PC-3 (cell line): Measurements from ENCODE around the gene LY6G6F.

Source experiments
- CTCF ChIP-seq: fragments of 300-600 bp; sonication (generic); conservative IDR thresholded peaks from 2 replicates; pipeline ENCODE4 v1.5.1; 2017; ENCODE audit warnings: antibody characterized with exemption, low read depth, mild to moderate bottlenecking, low read length
- EZH2 ChIP-seq: fragments of 300-600 bp; sonication (generic); IDR thresholded peaks from one replicate; pipeline ENCODE4 v1.6.1; 2017; ENCODE audit warnings: antibody characterized with exemption, mild to moderate bottlenecking, low read length; ENCODE audit not compliant: unreplicated experiment
- EZH2phosphoT487 ChIP-seq: fragments of 300-600 bp; sonication (generic); IDR thresholded peaks from 2 replicates; pipeline ENCODE4 v1.6.1; 2018; ENCODE audit warnings: mild to moderate bottlenecking, antibody characterized with exemption, low read length, borderline replicate concordance

- TF ChIP-seq CTCF (no peak), EZH2 (no peak), EZH2phosphoT487 (no peak)
These were observed 41.7 kb upstream of the LY6G6F start, which contains the start of gene GPANK1 for GRCh38 chr6:31664790-31665500.
